Activated T-helper 17 cell treated with anti-CD3 and anti-CD28 coated beads, Interleukin-2, amount 50 U/mL, for 72 hours (primary cell): ENCODE data around the gene ROBO1. TPM values are rescaled to one million over a fixed set of nuclear protein-coding genes. Genes with fewer than 3 reads are reported as not detected.

Experiments used
- ATAC-seq: fragments of 150-1000 bp; cut with Tn5 transposase; replicated peaks from 2 replicates; pipeline ENCODE4 v1.10.0; 2021; ENCODE audit warnings: mild to moderate bottlenecking, moderate library complexity
- H3K27ac Mint-ChIP-seq: one replicate; pipeline ENCODE4 v1.8.0; 2022; ENCODE audit warnings: mixed read lengths
- H3K27me3 Mint-ChIP-seq: one replicate; pipeline ENCODE4 v1.8.0; 2022; ENCODE audit warnings: mixed read lengths
- H3K36me3 Mint-ChIP-seq: one replicate; pipeline ENCODE4 v1.8.0; 2022; ENCODE audit warnings: low read depth, mild to moderate bottlenecking, mixed read lengths
- H3K4me1 Mint-ChIP-seq: one replicate; pipeline ENCODE4 v1.8.0; 2022; ENCODE audit warnings: mixed read lengths
- H3K4me3 Mint-ChIP-seq: one replicate; pipeline ENCODE4 v1.8.0; 2022; ENCODE audit warnings: mild to moderate bottlenecking, mixed read lengths
- H3K9me3 Mint-ChIP-seq: one replicate; pipeline ENCODE4 v1.8.0; 2022; ENCODE audit warnings: mixed read lengths
- total RNA-seq, 2 donors: library from RNA; stranded (reverse); gene quantifications; one replicate each; pipeline ENCODE4 v1.2.3, GENCODE V29; 2022

The ROBO1 gene
- total RNA-seq, 2 donors from 2014 or later: not detected

DNA sequence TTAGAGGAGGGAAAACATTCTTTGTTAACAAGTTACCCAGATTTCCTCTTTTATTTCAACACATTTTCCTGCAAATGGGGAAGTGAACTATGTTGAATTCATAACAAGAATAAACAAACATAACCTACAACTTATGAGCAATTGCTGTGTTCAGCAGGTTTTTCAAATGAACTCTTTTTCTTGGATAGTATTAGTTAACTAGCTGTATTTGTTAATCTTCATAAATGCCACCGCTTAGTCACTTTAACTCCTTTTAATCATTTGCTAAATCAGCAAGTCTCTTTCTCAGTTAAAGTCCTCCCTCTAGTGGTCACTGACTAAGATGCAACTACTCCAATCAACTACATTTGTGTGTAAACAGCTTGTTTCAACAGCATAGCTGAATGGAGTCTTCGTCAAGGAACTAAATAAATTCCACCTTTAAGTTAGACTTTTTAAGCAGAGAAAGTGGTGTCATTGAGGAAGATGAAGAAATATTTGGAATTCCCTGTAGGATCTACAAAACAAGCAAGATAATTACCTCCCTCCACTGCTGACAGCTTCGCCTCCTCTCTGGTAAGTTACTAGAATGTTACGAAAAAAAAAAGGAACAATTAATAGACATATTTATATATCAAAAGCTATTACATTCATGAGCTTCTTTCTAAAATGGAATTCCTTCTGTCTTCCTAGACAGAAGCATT lies 1122.0 kb downstream of the ROBO1 start:
- H3K36me3 Mint-ChIP-seq: no peaks in the 10 kb centered on the region

DNA sequence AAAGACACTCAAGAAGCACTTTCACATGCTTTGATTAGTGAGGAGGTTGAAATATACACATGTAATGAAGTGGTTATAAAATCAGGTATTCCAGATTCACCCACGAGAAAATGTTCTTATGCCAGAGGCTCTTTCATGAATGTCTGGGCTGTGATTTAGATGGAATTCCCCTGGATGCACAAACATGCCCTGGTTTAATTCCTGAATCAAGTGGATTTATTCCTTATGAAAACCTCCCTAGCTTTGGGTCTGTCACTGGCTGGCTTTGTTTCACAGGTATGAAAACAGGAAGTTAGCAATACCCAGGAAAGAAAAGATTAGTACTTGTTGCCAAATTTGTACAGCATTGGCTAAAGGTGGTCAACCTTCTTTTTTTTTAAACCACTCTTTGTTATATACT lies 1123.0 kb downstream of the ROBO1 start:
- peaks cover 4% of the 10 kb centered on the region for H3K9me3 Mint-ChIP-seq
- H3K27ac Mint-ChIP-seq: no peak overlapping the region
- H3K4me3 Mint-ChIP-seq: no peak overlapping the region
- no peak for ATAC-seq
- no peaks in the 10 kb centered on the region for H3K27me3 Mint-ChIP-seq
- H3K36me3 Mint-ChIP-seq: no peaks in the 10 kb centered on the region
- H3K4me1 Mint-ChIP-seq: no peaks in the 10 kb centered on the region

More for the DNA sequence above, 1122.0 kb downstream of the ROBO1 start:
- Mint-ChIP-seq H3K4me3 (no peak overlapping the region), H3K9me3 (peaks cover 4% of the 10 kb centered on the region), H3K27me3 (no peaks in the 10 kb centered on the region), H3K4me1 (no peaks in the 10 kb centered on the region), H3K27ac (no peak overlapping the region)
- ATAC-seq: no peak

DNA sequence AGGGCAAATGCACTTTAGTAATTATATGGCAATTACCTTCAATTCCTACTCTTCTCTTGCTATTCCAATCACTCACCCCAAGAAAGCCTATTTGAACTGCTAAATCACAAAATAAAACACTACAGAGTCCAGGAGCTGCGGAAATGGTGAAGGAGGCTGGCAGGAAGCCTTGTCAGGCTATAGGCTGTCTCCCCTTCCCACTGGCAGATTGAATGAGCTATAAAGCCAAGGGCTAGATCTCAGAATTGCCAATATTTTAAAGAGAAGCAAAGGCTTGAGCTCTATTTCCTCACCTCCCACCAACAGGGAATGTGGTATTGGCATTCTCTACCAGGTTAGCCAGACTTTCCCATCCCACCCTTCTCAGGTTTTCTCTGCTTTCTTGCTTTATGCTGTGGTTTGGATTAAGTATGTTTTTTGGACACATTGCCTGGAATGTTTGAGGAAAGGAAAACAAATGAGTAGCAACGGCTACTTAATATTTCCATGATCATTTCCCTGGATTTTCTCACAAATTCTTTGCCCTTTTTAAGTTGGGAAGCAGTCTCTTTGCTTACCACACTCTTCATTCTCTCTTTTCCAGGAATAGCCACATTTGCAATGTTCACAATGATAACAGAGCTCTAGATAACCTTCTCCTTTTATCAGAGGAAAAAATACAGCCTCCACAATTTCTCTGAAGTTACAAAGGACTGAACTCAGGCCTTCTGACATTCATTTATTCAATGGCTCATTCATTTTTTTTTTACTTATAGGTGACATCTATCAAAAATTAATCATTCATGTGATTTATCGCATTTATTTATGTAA lies 1125.4 kb downstream of the ROBO1 start:
- Mint-ChIP-seq H3K9me3 (no peaks in the 10 kb centered on the region), H3K4me1 (no peaks in the 10 kb centered on the region), H3K4me3 (no peak overlapping the region), H3K27me3 (no peaks in the 10 kb centered on the region), H3K36me3 (no peaks in the 10 kb centered on the region), H3K27ac (no peak overlapping the region)
- no peak for ATAC-seq

DNA sequence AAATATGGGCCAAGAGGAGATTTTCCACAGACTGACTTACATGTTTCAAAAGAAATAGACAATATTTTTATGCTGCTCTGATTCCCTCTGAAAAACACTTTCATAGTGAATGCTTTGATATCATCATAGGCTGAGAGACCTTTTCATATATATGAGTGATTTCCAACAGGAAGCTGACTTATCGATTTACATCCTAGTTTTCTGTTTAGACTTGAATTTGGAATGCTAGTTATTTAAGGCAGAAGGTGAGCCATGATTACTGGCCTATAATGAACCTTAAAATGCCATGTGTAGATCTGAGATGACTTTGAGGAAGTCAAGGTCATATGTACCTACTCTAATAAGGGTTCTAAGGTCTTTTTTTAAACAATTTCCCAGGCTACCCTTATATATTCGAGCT lies 1126.1 kb downstream of the ROBO1 start:
- H3K9me3 Mint-ChIP-seq: no peaks in the 10 kb centered on the region
- H3K4me1 Mint-ChIP-seq: no peaks in the 10 kb centered on the region
- no peaks in the 10 kb centered on the region for H3K27me3 Mint-ChIP-seq
- no peak overlapping the region for H3K4me3 Mint-ChIP-seq
- ATAC-seq: no peak
- H3K27ac Mint-ChIP-seq: no peak overlapping the region
- H3K36me3 Mint-ChIP-seq: no peaks in the 10 kb centered on the region

DNA sequence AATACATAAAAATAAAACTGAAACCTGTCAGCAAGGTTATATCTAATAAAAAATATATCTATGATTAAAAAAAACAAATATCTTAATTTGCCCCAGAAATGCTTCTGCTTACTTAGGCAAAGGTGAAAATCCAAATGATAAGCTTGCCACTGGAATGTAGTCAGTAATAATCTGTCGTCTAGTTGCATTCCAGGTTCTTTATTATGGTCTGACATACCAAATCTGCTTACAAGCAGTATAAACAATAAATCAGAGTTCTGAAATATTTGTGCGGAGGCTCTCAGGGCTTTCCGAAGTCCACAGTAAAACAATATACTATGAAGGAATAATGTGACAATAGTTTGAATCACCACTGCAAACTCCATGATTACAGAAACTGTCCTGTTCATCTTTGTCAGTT lies 1133.5 kb downstream of the ROBO1 start:
- H3K4me3 Mint-ChIP-seq: no peak overlapping the region
- H3K9me3 Mint-ChIP-seq: no peaks in the 10 kb centered on the region
- ATAC-seq: no peak
- H3K36me3 Mint-ChIP-seq: no peaks in the 10 kb centered on the region
- no peaks in the 10 kb centered on the region for H3K4me1 Mint-ChIP-seq
- H3K27me3 Mint-ChIP-seq: no peaks in the 10 kb centered on the region
- H3K27ac Mint-ChIP-seq: no peak overlapping the region

DNA sequence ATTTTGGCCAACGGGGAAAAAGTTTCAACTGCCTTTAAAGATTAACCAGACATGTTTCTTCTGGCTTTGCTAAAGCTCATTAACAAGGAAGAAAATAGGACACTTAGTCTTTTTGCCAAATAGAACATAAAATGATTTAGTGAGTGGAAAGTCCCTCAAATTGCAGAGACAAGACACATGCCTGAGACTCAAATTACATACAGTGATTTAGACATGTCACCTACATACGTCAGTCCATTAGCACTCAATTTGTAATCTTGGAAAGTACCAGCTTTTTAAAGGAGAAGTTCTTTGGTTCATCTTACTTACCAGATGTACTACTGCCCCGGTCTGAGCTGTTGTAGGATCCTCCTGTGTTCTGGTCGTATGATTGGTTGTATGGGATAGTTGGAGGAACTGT lies 1134.2 kb downstream of the ROBO1 start:
- Mint-ChIP-seq H3K9me3 (peaks cover 2% of the 10 kb centered on the region), H3K36me3 (no peaks in the 10 kb centered on the region), H3K4me1 (no peaks in the 10 kb centered on the region), H3K4me3 (no peak overlapping the region), H3K27me3 (no peaks in the 10 kb centered on the region), H3K27ac (no peak overlapping the region)
- no peak for ATAC-seq

DNA sequence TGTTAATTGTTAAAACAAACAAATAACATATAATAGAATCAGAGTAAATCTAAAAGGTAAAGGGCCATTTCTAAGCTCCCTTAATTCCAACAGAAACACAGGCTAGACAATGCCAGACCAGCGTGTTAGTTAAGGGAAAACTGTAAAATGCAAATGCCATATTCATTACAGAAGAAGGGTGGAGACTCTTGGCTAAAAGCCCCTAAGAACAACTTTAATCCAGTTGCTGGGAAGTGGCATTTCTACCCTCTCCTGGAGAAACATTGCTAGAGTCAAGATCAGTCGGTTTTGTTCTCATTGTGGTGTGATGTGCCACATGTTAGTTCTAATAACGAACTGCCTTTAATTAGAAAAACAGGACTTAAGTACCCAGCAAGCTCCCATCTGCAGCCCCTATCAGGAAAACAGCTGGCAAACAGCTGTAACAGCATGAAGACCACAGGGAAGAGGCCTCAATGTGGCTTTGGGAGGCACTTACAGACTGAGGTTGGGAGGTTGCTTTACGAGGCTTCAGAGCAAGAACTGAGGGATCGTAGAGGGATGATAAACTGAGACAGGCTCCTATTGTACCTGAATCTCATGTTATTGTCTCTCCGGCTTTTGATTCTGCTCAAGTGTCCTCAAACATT lies 1134.8 kb downstream of the ROBO1 start:
- H3K27me3 Mint-ChIP-seq: no peaks in the 10 kb centered on the region
- H3K36me3 Mint-ChIP-seq: no peaks in the 10 kb centered on the region
- ATAC-seq: no peak
- H3K4me1 Mint-ChIP-seq: no peaks in the 10 kb centered on the region
- H3K27ac Mint-ChIP-seq: no peak overlapping the region
- no peak overlapping the region for H3K4me3 Mint-ChIP-seq
- peaks cover 5% of the 10 kb centered on the region for H3K9me3 Mint-ChIP-seq

DNA sequence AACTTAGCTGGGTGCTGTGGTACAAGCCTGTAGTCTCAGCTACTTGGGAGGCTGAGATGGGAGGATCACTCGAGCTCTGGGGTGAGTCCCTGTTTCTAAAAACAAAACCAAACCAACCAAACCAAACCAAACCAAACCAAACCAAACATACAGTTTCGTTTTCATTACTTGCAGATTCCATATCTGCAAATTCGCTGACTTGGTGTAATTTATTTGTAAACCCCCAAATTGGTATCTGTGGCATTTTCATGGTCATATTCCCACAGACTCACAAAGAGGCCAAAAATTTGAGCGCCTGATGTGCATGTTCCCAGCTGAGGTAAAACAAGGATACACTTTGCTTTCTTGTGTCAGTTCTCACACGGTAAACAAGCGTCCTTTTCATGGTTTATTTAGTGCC lies 1138.3 kb downstream of the ROBO1 start:
- H3K4me3 Mint-ChIP-seq: no peak overlapping the region
- no peak overlapping the region for H3K27ac Mint-ChIP-seq
- no peak for ATAC-seq
- H3K9me3 Mint-ChIP-seq: peaks cover 5% of the 10 kb centered on the region
- no peaks in the 10 kb centered on the region for H3K4me1 Mint-ChIP-seq
- no peaks in the 10 kb centered on the region for H3K36me3 Mint-ChIP-seq
- no peaks in the 10 kb centered on the region for H3K27me3 Mint-ChIP-seq

DNA sequence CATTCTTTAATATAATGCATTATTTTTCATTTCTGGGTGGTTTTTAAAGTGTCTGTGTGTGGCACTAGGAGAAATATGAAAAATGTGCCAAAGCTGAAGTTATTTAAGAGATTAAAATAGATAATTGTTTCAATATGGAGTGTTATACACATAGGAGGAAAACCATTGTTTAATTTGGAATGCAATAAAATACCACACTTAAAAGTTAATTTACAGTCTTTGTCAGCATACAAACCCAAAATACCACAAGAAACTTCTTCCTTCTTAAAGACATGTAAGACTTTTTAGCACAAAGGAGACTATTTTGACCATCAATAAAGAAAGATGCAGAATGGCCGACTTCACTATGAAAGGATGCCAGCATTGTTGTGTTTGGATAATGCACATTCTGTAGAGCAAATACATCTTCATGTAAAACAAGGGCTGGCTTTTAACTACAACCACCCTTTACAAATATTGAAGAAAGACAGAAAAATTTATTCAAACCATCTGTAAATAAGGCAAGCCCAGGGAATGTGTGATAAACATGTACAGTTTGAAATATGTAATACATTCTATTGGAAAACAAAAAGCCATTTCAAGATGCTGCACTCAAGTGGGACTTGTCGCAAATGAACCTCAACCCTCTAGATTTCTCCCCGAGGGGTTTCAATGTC lies 1146.6 kb downstream of the ROBO1 start:
- H3K27me3 Mint-ChIP-seq: no peaks in the 10 kb centered on the region
- no peak overlapping the region for H3K27ac Mint-ChIP-seq
- no peak for ATAC-seq
- no peak overlapping the region for H3K4me3 Mint-ChIP-seq
- no peaks in the 10 kb centered on the region for H3K4me1 Mint-ChIP-seq
- H3K9me3 Mint-ChIP-seq: no peaks in the 10 kb centered on the region
- no peaks in the 10 kb centered on the region for H3K36me3 Mint-ChIP-seq

DNA sequence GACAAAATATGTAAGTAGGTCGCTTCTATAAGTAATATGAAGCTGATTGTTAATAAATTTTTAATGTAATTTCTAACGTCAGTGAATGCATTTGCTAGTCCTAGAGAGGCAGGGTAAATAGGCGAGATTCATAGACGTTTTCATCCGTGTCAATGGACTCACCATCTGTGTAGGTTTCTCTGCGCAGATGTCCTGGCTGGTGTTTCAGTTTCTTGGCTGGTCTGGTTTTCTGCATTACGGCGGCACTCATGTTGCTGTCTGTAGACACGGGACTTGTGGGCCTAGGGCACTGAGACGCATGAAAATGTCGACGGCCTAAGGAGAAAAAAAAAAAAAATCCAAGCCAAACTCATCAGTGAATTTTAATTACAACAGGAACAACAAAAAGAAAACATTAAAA lies 1153.3 kb downstream of the ROBO1 start:
- Mint-ChIP-seq H3K9me3 (peaks cover 3% of the 10 kb centered on the region), H3K4me3 (no peak overlapping the region), H3K36me3 (no peaks in the 10 kb centered on the region), H3K27me3 (no peaks in the 10 kb centered on the region), H3K4me1 (no peaks in the 10 kb centered on the region), H3K27ac (no peak overlapping the region)
- ATAC-seq: no peak

DNA sequence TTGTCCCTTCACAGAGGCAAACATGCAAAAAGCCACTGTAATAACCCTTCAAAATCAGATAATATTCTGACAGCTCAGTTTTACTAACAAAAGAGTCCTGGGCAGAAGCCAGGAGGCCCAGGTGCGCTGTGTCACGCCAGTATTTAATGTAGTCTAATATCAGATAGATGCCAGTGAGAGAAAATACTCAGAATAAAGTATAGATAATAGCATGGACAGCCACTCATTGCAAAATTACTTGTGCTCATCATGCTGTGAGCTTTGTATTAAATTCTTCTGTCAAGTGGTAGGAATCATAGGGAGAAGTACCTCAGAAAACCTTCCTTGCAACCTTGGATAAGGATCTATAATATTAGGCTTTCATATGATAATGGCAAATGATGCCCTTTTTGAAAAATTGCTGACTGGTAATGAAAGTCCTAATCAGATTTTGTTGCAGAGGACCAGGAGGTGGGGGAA lies 1154.3 kb downstream of the ROBO1 start:
- ATAC-seq: no peak
- no peaks in the 10 kb centered on the region for H3K4me1 Mint-ChIP-seq
- peaks cover 7% of the 10 kb centered on the region for H3K9me3 Mint-ChIP-seq
- H3K27ac Mint-ChIP-seq: no peak overlapping the region
- H3K27me3 Mint-ChIP-seq: no peaks in the 10 kb centered on the region
- H3K36me3 Mint-ChIP-seq: no peaks in the 10 kb centered on the region
- no peak overlapping the region for H3K4me3 Mint-ChIP-seq

DNA sequence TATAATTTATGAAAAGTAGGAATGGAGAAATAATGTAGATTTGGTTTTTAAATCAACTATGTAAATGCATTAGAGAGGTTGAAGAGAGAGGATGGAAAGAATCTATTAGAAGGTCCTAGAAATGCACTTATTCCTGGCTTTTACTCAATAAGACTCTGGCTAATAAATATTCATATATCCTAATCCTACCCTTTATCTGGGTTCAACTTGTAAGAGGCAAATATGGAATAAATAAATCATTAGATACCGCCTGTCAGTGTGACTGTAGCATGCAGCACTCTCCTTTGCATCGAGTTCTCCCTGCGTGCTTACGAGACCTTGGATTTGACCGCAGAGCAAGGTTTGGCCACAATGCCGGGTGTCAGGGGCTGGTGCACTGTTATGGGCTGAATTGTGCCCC lies 1156.5 kb downstream of the ROBO1 start:
- H3K9me3 Mint-ChIP-seq: peaks cover 12% of the 10 kb centered on the region
- H3K27me3 Mint-ChIP-seq: no peaks in the 10 kb centered on the region
- H3K27ac Mint-ChIP-seq: no peak overlapping the region
- H3K4me3 Mint-ChIP-seq: no peak overlapping the region
- H3K36me3 Mint-ChIP-seq: no peaks in the 10 kb centered on the region
- no peak for ATAC-seq
- H3K4me1 Mint-ChIP-seq: no peaks in the 10 kb centered on the region

DNA sequence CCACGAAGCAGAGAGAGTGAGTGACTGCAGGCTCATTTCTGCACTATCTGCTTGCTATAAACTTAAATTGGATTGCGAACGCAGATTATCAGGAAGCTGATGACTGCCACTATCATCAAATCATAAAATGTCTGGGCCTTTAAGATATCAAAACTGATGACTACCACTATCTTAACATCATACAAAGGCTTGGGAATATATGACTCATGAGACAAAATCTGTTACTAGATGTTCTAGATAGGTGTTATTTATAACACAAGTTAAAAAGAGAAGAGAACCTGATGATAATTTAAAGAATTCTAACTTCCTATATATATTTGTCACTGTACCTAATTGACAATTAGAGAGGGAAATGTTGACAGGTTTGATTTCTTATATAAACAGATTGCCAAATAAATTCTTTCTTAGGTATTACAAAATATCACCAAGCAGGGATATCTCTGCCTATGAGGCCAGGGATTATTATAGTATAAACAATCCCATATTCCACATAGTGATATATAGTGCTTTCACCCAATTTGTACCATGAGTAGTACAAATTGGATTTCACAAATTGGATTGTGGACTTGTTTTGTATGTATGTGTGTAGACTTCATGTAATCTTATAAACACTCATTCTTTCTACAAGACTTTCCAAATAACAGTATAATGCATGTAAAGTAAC lies 1157.2 kb downstream of the ROBO1 start:
- Mint-ChIP-seq H3K27me3 (no peaks in the 10 kb centered on the region), H3K36me3 (no peaks in the 10 kb centered on the region), H3K4me3 (no peak overlapping the region), H3K4me1 (no peaks in the 10 kb centered on the region), H3K9me3 (peaks cover 19% of the 10 kb centered on the region), H3K27ac (no peak overlapping the region)
- no peak for ATAC-seq

DNA sequence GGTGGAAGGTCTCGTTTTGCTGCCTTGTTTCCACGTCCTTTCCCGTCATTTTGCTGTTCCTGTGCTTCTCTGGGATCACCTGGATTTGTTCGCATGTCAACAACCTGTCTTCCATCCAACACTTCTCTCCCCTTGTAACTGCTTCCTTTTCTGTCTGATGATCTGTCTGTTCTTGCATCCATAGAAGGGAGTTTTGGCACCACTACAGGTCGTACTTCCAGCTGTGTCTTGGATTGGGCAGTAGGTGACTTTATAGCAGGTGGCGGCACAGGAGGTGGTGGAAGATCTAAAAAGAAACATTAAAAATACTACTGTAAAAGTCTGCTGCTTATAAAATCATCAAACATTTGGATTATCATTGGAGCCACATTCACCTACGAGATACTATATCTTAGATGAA lies 1161.0 kb downstream of the ROBO1 start:
- ATAC-seq: no peak
- Mint-ChIP-seq H3K4me1 (no peaks in the 10 kb centered on the region), H3K27ac (no peak overlapping the region), H3K36me3 (no peaks in the 10 kb centered on the region), H3K9me3 (peaks cover 19% of the 10 kb centered on the region), H3K4me3 (no peak overlapping the region), H3K27me3 (no peaks in the 10 kb centered on the region)
